ENCODE measurements around the gene SPOCK2.

GRCh38 chr10:72126872-72127232, 38.5 kb upstream of the SPOCK2 start:
- TF ChIP-seq CTCF (IDR thresholded peaks at IDR 0.05): no peak
- TF ChIP-seq EZH2 (IDR thresholded peaks at IDR 0.05): no peak
- TF ChIP-seq EZH2phosphoT487 (IDR thresholded peaks at IDR 0.05): no peak

All from neural progenitor cell (in vitro differentiated cells).